Neural cell (in vitro differentiated cells): Measurements from ENCODE around the gene OAT. TPM values are rescaled to one million over a fixed set of nuclear protein-coding genes. Genes with fewer than 3 reads are reported as not detected.

Source experiments
- H2AFZ ChIP-seq: fragments of 200-600, 300-800 bp; sonication (generic), shearing (Covaris generic); 2 replicates; pipeline ENCODE4 v1.6.0; 2014; ENCODE audit warnings: low read depth, mild to moderate bottlenecking, antibody characterized with exemption, low read length, moderate library complexity
- H3F3A ChIP-seq: fragments of 200-600 bp; shearing (Covaris generic); 2 replicates; pipeline ENCODE4 v1.6.1; 2016; ENCODE audit warnings: mild to moderate bottlenecking, moderate library complexity, mixed read lengths, antibody characterized with exemption, low read length; ENCODE audit not compliant: insufficient read depth, poor library complexity, severe bottlenecking
- H3K27ac ChIP-seq: fragments of 200-600, 300-800 bp; sonication (generic), shearing (Covaris generic); 2 replicates; pipeline ENCODE4 v1.5.1; 2014; ENCODE audit warnings: mild to moderate bottlenecking, low read length, moderate library complexity
- H3K27me3 ChIP-seq: fragments of 300-800, 200-600 bp; sonication (generic), shearing (Covaris generic); 2 replicates; pipeline ENCODE4 v1.6.0; 2014; ENCODE audit warnings: mild to moderate bottlenecking, low read depth, low read length, moderate library complexity; ENCODE audit not compliant: insufficient read depth
- H3K36me3 ChIP-seq: fragments of 300-800, 200-600 bp; sonication (generic), shearing (Covaris generic); 2 replicates; pipeline ENCODE4 v1.5.1; 2014; ENCODE audit warnings: mild to moderate bottlenecking, antibody characterized with exemption, low read length, moderate library complexity; ENCODE audit not compliant: insufficient read depth
- H3K4me2 ChIP-seq: fragments of 300-800, 200-600 bp; sonication (generic), shearing (Covaris generic); 2 replicates; pipeline ENCODE4 v1.6.0; 2014; ENCODE audit warnings: mild to moderate bottlenecking, low read length
- H3K4me3 ChIP-seq: fragments of 300-800, 200-600 bp; sonication (generic), shearing (Covaris generic); 2 replicates; pipeline ENCODE4 v1.5.1; 2014; ENCODE audit warnings: mild to moderate bottlenecking, low read length, moderate library complexity
- H3K79me2 ChIP-seq: fragments of 200-600 bp; shearing (Covaris generic); replicated peaks from 2 replicates; pipeline ENCODE4 v1.6.0; 2014; ENCODE audit warnings: mild to moderate bottlenecking, low read length, moderate library complexity; ENCODE audit not compliant: insufficient read depth
- H3K9ac ChIP-seq: fragments of 300-800, 200-600 bp; sonication (generic), shearing (Covaris generic); 2 replicates; pipeline ENCODE4 v1.6.1; 2016; ENCODE audit warnings: mild to moderate bottlenecking, low read length, mixed read lengths
- H3K9me2 ChIP-seq: fragments of 200-600 bp; shearing (Covaris generic); 2 replicates; pipeline ENCODE4 v1.6.1; 2016; ENCODE audit warnings: mild to moderate bottlenecking, low read length, mixed read lengths; ENCODE audit not compliant: insufficient read depth
- H3K9me3 ChIP-seq: fragments of 200-600, 300-800 bp; sonication (generic), shearing (Covaris generic); 2 replicates; pipeline ENCODE4 v1.6.1; 2016; ENCODE audit warnings: mild to moderate bottlenecking, mixed run types, low read length, moderate library complexity, mixed read lengths
- H4K20me1 ChIP-seq: fragments of 200-600 bp; shearing (Covaris generic); 2 replicates; pipeline ENCODE4 v1.6.1; 2016; ENCODE audit warnings: mild to moderate bottlenecking, mixed run types; ENCODE audit not compliant: insufficient read depth
- CTCF ChIP-seq: fragments of 450-650 bp; IDR thresholded peaks from 2 replicates; pipeline ENCODE4 v1.5.1; 2014; ENCODE audit warnings: antibody characterized with exemption, mild to moderate bottlenecking, moderate library complexity; ENCODE audit not compliant: poor library complexity, severe bottlenecking
- EP300 ChIP-seq: fragments of 450-650 bp; conservative IDR thresholded peaks from 2 replicates; pipeline ENCODE4 v1.6.1; 2014; ENCODE audit warnings: antibody characterized with exemption, mild to moderate bottlenecking, moderate library complexity; ENCODE audit not compliant: poor library complexity, severe bottlenecking
- EZH2 ChIP-seq: fragments of 200-600, 300-800 bp; shearing (Covaris generic), sonication (generic); IDR thresholded peaks from 2 replicates; pipeline ENCODE4 v1.6.1; 2014; ENCODE audit warnings: antibody characterized with exemption, low read length, borderline replicate concordance, mild to moderate bottlenecking; ENCODE audit not compliant: insufficient read depth, poor library complexity, severe bottlenecking
- MXI1 ChIP-seq: fragments of 450-650 bp; conservative IDR thresholded peaks from 2 replicates; pipeline ENCODE4 v1.6.1; 2014; ENCODE audit warnings: antibody characterized with exemption, mild to moderate bottlenecking; ENCODE audit not compliant: poor library complexity, severe bottlenecking
- POLR2AphosphoS5 ChIP-seq: IDR thresholded peaks from 2 replicates; pipeline ENCODE4 v1.6.1; 2012
- RAD21 ChIP-seq: fragments of 450-650 bp; conservative IDR thresholded peaks from 2 replicates; pipeline ENCODE4 v1.6.1; 2014; ENCODE audit warnings: antibody characterized with exemption, mild to moderate bottlenecking, moderate library complexity
- REST ChIP-seq: IDR thresholded peaks from 2 replicates; pipeline ENCODE4 v1.6.1; 2012; ENCODE audit warnings: borderline replicate concordance
- SMC3 ChIP-seq: fragments of 450-650 bp; conservative IDR thresholded peaks from 2 replicates; pipeline ENCODE4 v1.6.1; 2014; ENCODE audit warnings: antibody characterized with exemption, mild to moderate bottlenecking, moderate library complexity; ENCODE audit not compliant: poor library complexity
- TAF1 ChIP-seq: IDR thresholded peaks from 2 replicates; pipeline ENCODE4 v1.6.1; 2012; ENCODE audit warnings: low read depth
- polyA plus RNA-seq: library from polyadenylated mRNA; depleted of rRNA; stranded (reverse); fragments of >200 nt; gene quantifications from 2 replicates; pipeline ENCODE4 v1.2.3, GENCODE V29; 2014

Gene OAT
- polyA plus RNA-seq, 1 donor from 2014 or later: 132 TPM

- Histone ChIP-seq H3K27me3 (no peaks in the 10 kb centered on the region), H3K4me3 (no peak overlapping the region)
- TF ChIP-seq SMC3 (no peak), RAD21 (no peak), EZH2 (no peak), CTCF (no peak), TAF1 (no peak), REST (no peak)
Measured at GRCh38 chr10:124369066-124369465, 49.7 kb downstream of the OAT start.

DNA sequence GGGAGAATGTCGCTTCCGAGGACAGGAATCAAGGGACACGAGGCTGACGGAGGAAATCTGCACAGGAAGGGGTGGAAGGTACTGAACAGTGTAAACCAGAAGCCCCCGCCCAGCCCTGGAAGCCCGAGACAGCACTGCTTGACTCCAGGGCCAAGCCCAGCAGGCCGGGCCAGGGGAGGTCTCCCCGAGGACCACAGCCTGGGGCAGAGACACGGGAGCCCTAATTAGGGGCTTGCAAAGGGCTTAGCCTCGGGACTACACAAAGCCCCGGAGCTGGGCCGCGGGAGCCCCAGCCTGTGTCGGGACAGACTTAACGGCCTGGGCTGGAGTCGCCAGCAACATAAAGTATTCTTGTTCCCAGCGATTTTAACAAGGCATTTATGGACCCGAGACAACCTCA, 50.8 kb downstream of the OAT start:
- H3K9me2 ChIP-seq: no peaks in the 10 kb centered on the region
- no peak overlapping the region for H3K9ac ChIP-seq
- H2AFZ ChIP-seq: no peak overlapping the region
- H3F3A ChIP-seq: no peaks in the 10 kb centered on the region
- no peak overlapping the region for H3K4me2 ChIP-seq
- no peak for TF ChIP-seq REST
- TF ChIP-seq EP300: no peak
- TF ChIP-seq EZH2: no peak
- TF ChIP-seq MXI1: no peak
- no peak for TF ChIP-seq TAF1
- no peak for TF ChIP-seq POLR2AphosphoS5
- TF ChIP-seq RAD21: no peak
- no peak for TF ChIP-seq SMC3
- no peak for TF ChIP-seq CTCF
- H3K36me3 ChIP-seq: no peaks in the 10 kb centered on the region
- no peaks in the 10 kb centered on the region for H3K27me3 ChIP-seq
- no peaks in the 10 kb centered on the region for H4K20me1 ChIP-seq
- no peaks in the 10 kb centered on the region for H3K9me3 ChIP-seq
- H3K79me2 ChIP-seq: no peaks in the 10 kb centered on the region
- H3K4me3 ChIP-seq: no peak overlapping the region
- no peak overlapping the region for H3K27ac ChIP-seq

More at GRCh38 chr10:124369066-124369465, 49.7 kb downstream of the OAT start:
- Histone ChIP-seq H4K20me1 (no peaks in the 10 kb centered on the region), H3K4me2 (no peak overlapping the region), H3F3A (no peaks in the 10 kb centered on the region), H3K9ac (no peak overlapping the region), H2AFZ (no peak overlapping the region), H3K36me3 (no peaks in the 10 kb centered on the region), H3K9me2 (no peaks in the 10 kb centered on the region), H3K79me2 (no peaks in the 10 kb centered on the region), H3K9me3 (no peaks in the 10 kb centered on the region), H3K27ac (no peak overlapping the region)
